ENCODE measurements around the gene SNX25. TPM values are rescaled to one million over a fixed set of nuclear protein-coding genes. Genes with fewer than 3 reads are reported as not detected.
A peak's percentile ranks its signal among the peaks of the same experiment; 100 is the strongest.
"Not testable (repeated sequence)": the region's sequence is repeated elsewhere in the genome, so short reads cannot be mapped to it uniquely, and the experiment has no call there.

SNX25 gene
- total RNA-seq, 4 donors from 2014 or later, result 13.3 to 39.3 (median 15.3) TPM

DNA sequence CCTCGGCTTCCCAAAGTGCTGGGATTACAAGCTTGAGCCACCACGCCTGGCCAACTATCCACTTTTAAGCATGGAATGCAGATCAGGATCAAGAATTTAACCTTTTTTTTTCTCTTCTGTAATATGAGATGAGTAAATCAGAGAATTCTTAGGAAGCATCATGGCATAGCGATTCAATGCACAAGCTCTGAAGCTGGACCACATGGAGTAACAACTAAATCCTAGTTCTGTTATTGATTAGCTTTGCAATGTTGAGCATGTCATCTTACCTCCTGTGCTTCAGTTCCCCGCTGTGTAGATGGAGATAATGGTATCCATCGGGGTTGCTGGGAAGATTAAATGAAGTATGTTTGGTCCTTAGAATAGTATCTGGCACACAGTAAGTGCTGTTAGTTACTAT, 1.9 kb upstream of the SNX25 start:
- H3K27ac ChIP-seq, result no peak overlapping the region
- peaks cover 39% of the 10 kb centered on the region for H3K4me1 ChIP-seq
- DNase-seq (ENCODE audit: low spot score in 2 of 2), result no peak
- H3K27me3 ChIP-seq, result no peaks in the 10 kb centered on the region
- H3K9me3 ChIP-seq, result no peaks in the 10 kb centered on the region
- H3K36me3 ChIP-seq, result no peaks in the 10 kb centered on the region
- 95% methylated on average over 5 of the region's 5 CpGs for WGBS
- TF ChIP-seq, protein P1, sequence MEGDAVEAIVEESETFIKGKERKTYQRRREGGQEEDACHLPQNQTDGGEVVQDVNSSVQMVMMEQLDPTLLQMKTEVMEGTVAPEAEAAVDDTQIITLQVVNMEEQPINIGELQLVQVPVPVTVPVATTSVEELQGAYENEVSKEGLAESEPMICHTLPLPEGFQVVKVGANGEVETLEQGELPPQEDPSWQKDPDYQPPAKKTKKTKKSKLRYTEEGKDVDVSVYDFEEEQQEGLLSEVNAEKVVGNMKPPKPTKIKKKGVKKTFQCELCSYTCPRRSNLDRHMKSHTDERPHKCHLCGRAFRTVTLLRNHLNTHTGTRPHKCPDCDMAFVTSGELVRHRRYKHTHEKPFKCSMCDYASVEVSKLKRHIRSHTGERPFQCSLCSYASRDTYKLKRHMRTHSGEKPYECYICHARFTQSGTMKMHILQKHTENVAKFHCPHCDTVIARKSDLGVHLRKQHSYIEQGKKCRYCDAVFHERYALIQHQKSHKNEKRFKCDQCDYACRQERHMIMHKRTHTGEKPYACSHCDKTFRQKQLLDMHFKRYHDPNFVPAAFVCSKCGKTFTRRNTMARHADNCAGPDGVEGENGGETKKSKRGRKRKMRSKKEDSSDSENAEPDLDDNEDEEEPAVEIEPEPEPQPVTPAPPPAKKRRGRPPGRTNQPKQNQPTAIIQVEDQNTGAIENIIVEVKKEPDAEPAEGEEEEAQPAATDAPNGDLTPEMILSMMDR (IDR thresholded peaks at IDR 0.05), result no peak
- no peak for TF ChIP-seq POLR2AphosphoS5 (IDR thresholded peaks at IDR 0.05)
- TF ChIP-seq POLR2A (IDR thresholded peaks at IDR 0.05), result no peak
- no peak for TF ChIP-seq EP300 (IDR thresholded peaks at IDR 0.05)
- H3K4me3 ChIP-seq, result no peak overlapping the region

DNA sequence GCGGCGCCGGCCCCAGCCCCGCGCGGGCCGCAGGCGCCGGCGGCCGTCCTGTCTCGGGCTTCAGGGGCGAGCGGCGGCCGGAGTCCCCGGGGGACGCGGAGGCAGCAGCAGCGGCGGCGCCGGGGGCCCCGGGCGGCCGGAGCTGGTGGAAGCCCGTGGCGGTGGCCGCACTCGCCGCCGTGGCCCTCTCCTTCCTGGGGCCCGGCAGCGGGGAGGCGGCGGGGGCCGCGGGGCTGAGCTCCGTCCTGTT, 379 bp downstream of the SNX25 start:
- WGBS, result 0% methylated on average over 23 of the region's 39 CpGs
- not testable (repeated sequence) for H3K36me3 ChIP-seq; DNase-seq (ENCODE audit: low spot score in 2 of 2); H3K9me3 ChIP-seq; H3K27me3 ChIP-seq
- H3K27ac ChIP-seq, result peak overlapping the region; percentile 90
- H3K4me1 ChIP-seq, result peaks cover 23% of the 10 kb centered on the region
- peak overlapping the region; percentile 84 for H3K4me3 ChIP-seq

DNA sequence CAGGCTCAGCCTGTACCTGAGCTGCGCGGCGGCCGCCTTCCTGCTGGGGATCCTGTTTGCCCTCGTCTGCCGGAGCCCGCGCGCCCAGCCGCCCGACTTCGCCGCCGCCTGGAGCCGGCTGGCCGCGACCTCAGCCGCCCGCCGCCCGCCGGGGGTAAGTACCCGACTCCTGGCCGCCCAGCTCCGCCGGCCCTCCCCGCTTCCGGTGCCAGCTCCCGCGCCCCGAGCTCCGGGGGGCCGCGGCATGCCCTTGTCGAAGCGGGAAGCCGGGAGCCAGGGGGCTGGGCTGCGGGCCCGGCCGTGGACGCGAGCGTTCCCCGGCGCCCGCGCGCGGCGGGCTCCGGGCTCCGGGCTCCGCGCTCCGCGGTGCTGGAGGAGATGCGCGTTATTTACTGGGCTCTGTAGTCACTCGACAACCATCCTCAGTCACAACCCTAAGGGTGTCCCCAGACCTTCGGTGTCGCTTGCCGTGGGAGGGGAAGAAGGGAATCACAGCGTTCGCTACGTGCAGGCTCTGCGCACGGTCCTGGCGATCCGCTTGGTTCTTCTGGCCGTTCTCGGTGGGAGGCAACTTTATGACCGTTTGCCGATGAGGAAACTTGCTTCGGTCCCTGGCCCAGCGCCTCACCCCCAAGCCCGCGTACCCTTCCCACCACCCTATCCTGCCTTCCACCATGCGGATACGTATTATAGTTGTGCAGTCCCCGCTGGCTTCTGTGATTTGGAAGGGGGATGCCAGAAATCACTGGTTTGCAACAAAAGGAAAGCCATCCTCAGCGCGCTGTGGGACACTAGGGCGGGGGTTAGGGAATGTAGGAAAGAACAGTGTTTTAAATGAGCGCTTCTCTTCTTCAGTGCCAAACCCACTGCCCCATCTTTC, 944 bp downstream of the SNX25 start:
- peak; percentile 79 to 84 for DNase-seq (ENCODE audit: low spot score in 2 of 2)
- Histone ChIP-seq H3K4me1 (peaks cover 21% of the 10 kb centered on the region), H3K9me3 (no peaks in the 10 kb centered on the region), H3K27ac (peak overlapping the region; percentile 90), H3K4me3 (peak overlapping the region; percentile 84), H3K27me3 (no peaks in the 10 kb centered on the region), H3K36me3 (no peaks in the 10 kb centered on the region)
- TF ChIP-seq POLR2AphosphoS5 (IDR thresholded peaks at IDR 0.05) (no peak), POLR2A (IDR thresholded peaks at IDR 0.05) (no peak), EP300 (IDR thresholded peaks at IDR 0.05) (no peak)
- TF ChIP-seq, protein P1 (IDR thresholded peaks at IDR 0.05), result no peak
- WGBS, result 1% methylated on average over 42 of the region's 84 CpGs

DNA sequence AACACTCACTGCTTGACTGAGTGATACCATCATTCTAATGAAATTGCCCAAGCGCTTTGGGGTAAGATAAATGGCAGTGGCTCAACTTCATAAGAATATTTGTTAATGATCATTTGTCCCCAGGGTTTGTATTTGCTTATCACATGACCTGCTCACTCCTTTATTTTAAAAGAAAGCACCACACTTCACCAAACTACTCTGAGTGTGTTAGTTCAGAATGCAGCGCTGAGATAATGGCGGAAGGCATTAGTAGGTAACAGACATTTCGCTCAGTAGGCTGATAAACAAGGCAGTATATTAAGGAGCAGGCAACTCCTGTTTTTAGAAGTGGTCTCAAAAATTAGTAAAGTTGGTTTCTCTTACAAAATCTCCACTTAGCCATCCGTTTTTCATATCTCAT, 1.6 kb downstream of the SNX25 start:
- peaks cover 21% of the 10 kb centered on the region for H3K4me1 ChIP-seq
- no peaks in the 10 kb centered on the region for H3K27me3 ChIP-seq
- DNase-seq (ENCODE audit: low spot score in 2 of 2), result no peak
- peak overlapping the region; percentile 84 for H3K4me3 ChIP-seq
- H3K27ac ChIP-seq, result no peak overlapping the region
- no peaks in the 10 kb centered on the region for H3K36me3 ChIP-seq
- no peak for TF ChIP-seq POLR2AphosphoS5 (IDR thresholded peaks at IDR 0.05)
- no peak for TF ChIP-seq EP300 (IDR thresholded peaks at IDR 0.05)
- no peak for TF ChIP-seq POLR2A (IDR thresholded peaks at IDR 0.05)
- 69% methylated on average over 5 of the region's 5 CpGs for whole genome bisulfite sequencing
- H3K9me3 ChIP-seq, result no peaks in the 10 kb centered on the region

DNA sequence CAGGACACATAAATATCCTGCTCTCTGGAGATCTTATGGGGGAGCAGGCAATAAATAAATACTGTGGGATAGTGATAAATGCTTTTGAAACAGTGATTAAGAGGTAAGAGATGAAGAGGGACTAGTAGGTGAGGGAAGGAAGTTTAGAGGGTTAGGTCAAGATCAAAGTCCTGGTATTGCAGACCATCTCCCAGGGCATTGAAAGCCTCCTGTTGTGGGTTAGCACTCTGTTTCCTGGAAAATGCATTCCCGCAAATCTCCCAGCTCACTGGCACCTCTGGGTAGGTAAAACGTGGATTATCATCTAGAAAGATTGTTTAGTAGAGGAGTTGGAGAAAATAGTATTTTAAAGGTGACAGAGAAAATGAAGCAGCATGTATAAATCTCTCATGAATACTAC, 2.2 kb downstream of the SNX25 start:
- H3K4me1 ChIP-seq, result peaks cover 21% of the 10 kb centered on the region
- H3K27me3 ChIP-seq, result no peaks in the 10 kb centered on the region
- H3K36me3 ChIP-seq, result no peaks in the 10 kb centered on the region
- H3K9me3 ChIP-seq, result no peaks in the 10 kb centered on the region
- DNase-seq (ENCODE audit: low spot score in 2 of 2), result no peak
- peak overlapping the region; percentile 84 for H3K4me3 ChIP-seq
- no peak overlapping the region for H3K27ac ChIP-seq
- TF ChIP-seq EP300 (IDR thresholded peaks at IDR 0.05), result no peak
- no peak for TF ChIP-seq POLR2A (IDR thresholded peaks at IDR 0.05)
- no peak for TF ChIP-seq POLR2AphosphoS5 (IDR thresholded peaks at IDR 0.05)
- TF ChIP-seq, protein P1 (IDR thresholded peaks at IDR 0.05), result no peak
- 81% methylated on average over 2 of the region's 2 CpGs for WGBS

DNA sequence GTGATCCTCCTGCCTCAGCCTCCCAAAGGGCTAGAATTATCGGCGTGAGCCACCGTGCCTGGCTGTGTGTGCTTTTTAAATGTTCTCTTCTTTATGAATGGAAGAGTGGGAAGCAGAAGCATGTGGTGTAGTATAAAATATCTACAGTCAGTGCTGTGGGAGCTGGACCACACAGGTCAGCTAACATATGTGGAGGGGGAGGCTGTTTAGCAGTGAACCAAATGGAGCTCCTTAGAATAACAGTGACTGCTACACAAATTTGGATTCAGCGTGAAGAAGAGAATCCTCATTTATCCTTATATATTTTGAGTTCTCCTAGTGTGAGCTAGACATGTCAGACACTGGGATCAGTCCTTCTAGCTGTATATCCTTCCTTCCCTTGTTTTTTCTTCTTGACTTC, 3.2 kb downstream of the SNX25 start:
- WGBS, result 97% methylated on average over 4 of the region's 4 CpGs
- no peak for DNase-seq (ENCODE audit: low spot score in 2 of 2)
- Histone ChIP-seq H3K4me1 (peaks cover 21% of the 10 kb centered on the region), H3K27ac (no peak overlapping the region), H3K9me3 (no peaks in the 10 kb centered on the region), H3K27me3 (no peaks in the 10 kb centered on the region), H3K4me3 (no peak overlapping the region), H3K36me3 (no peaks in the 10 kb centered on the region)
- TF ChIP-seq EP300 (IDR thresholded peaks at IDR 0.05), result no peak
- TF ChIP-seq, protein P1 (IDR thresholded peaks at IDR 0.05), result no peak
- no peak for TF ChIP-seq POLR2AphosphoS5 (IDR thresholded peaks at IDR 0.05)
- no peak for TF ChIP-seq POLR2A (IDR thresholded peaks at IDR 0.05)
